Activated CD4-positive, CD25-positive, alpha-beta regulatory T cell (primary cell): ENCODE measurements around the gene CGB1.
"Not testable (repeated sequence)": the region's sequence is repeated elsewhere in the genome, so short reads cannot be mapped to it uniquely, and the experiment has no call there.

Experiments used
- DNase-seq, 4 experiments: peaks; one replicate each; lab custom pipeline; 2025; lab: John Stamatoyannopoulos, UW

CGB1 gene

DNA sequence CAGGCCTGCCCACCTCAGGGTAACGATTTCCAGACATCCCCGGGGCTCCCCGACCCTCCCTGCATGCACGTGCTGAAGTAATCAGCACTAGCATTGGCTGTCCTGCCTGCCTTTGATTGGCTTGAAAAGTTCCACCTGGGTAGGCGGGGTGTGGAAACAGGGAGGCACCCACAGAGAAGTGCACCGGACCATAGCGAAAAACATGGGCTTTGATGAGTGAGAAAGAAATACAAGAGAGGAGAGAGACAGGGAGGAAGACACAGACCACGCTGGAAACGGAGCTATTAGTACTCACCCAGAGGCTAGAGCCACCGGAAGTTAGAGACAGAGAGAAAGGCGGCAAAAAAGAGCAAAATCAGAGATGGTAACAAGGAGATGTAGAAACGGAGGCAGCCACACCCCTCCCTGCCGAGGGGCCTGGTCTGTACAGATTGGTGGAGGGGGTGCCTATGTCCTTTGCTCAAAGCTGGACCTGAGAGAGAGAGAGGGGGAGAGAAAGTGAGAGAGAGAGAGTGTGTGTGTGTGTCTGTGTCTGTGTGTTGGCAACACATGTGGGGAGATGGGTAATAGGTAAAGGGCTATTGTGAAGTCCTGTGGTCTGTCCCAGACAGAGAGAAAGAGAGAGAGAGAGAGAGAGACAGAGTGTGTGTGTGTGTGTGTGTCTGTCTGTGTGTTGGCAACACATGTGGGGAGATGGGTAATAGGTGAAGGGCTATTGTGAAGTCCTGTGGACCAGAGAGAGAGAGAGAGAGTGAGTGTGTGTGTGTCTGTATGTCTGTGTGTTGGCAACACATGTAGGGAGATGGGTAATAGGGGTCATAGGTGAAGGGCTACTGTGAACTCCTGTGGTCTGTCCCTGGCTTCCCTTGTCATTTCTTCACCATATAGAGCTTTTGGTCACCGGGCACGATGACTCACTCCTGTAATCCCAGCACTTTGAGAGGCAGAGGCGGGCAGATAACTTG, 15.5 kb downstream of the CGB1 start:
- DNase-seq = no peak

DNA sequence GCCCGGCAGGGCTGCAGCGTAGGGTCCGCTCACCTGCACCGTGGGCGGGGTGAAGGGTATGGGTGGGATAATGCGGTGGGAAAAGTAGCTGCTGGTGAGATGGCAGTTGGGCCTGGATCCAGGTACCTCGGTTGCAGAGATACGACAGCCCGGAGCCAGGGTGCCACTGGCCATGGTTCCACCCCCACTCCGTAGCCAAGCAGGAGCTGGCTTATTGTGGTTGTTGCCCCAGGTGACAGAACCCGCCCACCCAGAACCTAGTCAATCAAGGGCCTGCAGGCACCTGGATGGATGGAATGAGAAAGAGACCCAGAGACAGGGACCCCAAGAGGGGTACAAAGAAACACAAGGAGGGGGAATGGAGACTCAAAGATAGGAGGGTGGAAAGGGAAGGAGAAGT, 16.4 kb downstream of the CGB1 start:
- no peak for DNase-seq

GRCh38 chr19:49019242-49019932, 17.3 kb downstream of the CGB1 start:
- peak; percentile 22 to 48 (median 25) for DNase-seq

GRCh38 chr19:49018388-49019241, 18.1 kb downstream of the CGB1 start:
- DNase-seq = not testable (repeated sequence)

- DNase-seq = peak; percentile 40 to 56 (median 48)
Observed at GRCh38 chr19:49017666-49018351, 18.9 kb downstream of the CGB1 start.

DNA sequence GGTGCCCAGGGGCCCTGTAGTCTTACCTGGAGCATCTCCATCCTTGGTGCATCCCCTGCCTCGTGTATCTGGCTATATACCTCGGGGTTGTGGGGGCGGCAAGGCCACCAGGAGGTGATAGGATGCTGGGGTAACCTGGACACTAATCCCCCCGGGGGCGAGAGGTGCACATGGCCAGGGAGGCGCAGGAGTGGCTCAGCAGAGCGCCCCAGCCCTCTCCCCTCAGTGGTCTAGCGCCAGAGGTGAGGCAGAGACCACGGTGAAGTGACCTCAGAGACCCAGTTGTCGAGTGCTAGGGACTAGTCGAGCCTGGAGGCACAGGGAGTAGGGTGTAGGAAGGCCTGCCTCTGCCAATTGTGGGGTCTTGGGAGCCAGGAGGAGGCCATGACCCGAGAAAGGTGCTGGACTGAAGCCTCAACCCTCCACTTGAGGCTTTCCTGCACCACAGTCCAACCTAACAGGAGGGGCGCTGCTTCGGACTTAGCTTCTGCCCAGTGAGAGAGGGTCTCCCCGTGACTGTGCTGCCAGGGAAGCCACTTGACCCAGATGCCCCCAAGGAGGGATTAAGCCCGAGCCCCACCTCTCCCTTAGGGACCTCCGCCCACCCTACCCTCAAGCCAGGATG, 19.5 kb downstream of the CGB1 start, which contains the start of gene LHB:
Gene LHB, minus strand, starts transcription at position 51 of the 625 bp plus-strand sequence. Its CDS starts 10 bp downstream, at position 41.
- DNase-seq = no peak

- no peak for DNase-seq
Observed at GRCh38 chr19:49016067-49016839, 20.4 kb downstream of the CGB1 start.

GRCh38 chr19:49014870-49015255, 21.8 kb downstream of the CGB1 start:
- DNase-seq = no peak

DNA sequence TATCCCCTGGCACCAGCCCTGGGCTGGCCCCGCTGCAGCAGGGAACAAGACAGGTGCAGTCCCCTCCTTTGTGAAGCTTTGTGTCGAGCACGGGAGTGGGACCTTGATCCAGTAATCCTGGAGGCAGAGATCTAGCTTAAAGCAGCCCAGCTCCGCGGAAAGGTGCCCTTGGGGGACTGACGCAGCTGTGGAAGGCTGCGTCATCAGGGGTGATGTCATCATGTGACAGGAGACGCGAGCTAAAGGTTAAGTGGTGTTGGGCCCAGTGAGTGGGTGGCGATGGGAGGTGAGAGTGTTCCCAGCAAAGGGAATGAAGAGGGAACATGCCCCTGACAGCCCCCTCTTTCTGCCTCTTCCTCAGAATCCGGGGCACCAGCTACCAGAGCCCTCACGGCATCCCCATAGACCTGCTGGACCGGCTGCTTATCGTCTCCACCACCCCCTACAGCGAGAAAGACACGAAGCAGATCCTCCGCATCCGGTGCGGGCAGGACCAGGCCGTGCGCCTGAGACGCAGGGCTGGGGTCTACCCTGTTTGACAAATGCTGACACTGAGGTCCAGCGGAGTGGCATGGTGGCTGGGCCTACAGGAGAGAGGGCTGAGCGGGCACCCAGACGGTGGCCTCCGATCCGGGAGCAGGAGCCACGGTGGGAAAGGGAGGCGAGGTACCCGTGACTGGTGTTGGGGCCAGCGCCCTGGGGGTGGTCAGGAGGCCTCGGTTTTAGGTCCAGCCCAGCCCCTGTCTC, 22.4 kb downstream of the CGB1 start:
- DNase-seq = no peak

DNA sequence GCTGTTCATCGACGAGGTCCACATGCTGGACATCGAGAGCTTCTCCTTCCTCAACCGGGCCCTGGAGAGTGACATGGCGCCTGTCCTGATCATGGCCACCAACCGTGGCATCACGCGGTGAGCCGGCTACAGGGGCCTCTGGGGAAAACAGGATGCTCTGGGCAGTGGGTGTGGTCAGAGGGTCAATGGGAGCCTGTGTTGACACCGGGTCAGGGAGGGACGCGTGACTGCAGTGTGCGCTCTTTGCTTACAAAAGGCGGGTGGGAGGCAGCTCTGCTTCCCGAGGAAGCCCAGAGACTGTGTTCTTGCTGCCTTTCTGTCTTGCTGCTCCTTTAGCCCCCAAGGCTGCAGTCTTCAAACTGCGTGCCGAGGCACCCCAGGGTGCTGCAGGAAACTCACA, 25.5 kb downstream of the CGB1 start:
- DNase-seq = no peak

GRCh38 chr19:49010453-49010852, 26.2 kb downstream of the CGB1 start:
- no peak for DNase-seq

- no peak for DNase-seq
Observed at GRCh38 chr19:49009828-49010227, 26.9 kb downstream of the CGB1 start.

DNA sequence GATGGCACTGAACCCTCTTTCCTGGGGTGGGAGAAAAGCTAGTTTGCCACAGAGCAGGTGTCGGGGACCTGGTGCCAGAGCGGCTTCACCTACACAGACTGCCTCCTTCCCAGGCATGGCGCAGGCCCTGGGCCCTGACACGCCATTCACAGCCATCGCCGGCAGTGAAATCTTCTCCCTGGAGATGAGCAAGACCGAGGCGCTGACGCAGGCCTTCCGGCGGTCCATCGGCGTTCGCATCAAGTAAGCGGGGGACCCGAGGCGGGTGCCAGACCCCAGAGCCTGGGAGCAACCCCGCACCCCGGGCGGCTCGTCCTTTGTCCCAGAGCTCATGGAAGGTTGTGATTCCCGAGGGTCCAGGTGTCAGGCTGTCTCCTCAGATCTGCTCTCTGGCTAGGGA, 29.8 kb downstream of the CGB1 start:
- DNase-seq = no peak

GRCh38 chr19:49004964-49005614, 31.6 kb downstream of the CGB1 start:
- DNase-seq = no peak

GRCh38 chr19:49004133-49004532, 32.6 kb downstream of the CGB1 start:
- no peak for DNase-seq

- DNase-seq = peak; percentile 28 to 41 (median 40)
Observed at GRCh38 chr19:48999481-49000325, 37.0 kb downstream of the CGB1 start.

DNA sequence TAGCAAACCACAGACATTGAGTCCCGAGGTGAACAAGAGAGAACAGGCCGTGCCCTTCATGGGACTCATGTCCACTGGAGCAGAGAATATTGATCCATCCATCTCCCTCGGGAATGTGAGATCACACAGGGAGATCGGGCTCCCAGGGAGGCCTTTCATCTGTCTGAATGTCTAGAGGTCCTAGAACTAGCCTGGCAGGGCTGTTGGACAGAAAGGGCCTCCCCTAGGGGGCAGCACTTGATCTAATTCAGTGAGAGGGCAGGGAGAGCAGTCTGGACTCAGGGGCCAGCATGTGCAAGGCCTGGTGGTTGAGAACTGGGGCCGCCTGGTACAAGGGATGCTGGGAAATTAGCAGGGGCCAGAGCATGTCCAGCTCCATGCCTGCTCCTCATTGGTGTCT, 38.7 kb downstream of the CGB1 start:
- peak in 2 of 4 experiments; percentile 13 to 33 for DNase-seq

DNA sequence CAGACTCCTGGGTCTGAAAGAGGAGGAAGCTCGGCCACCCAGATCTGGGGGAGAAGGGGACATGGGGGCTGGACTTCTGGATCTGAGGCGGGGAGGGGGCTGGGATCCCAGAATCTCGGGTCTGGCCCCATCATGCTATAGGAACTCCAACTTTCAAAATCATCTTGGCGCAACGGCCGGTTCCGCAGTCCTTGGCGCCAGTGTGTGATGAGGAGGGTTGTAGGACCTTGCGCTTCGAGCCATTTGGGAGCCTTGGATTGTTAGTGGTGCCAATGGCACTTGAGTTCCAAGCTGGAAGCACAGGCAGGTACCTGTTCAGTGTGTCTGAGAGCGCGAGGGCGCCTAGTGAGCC, 42.7 kb downstream of the CGB1 start:
- no peak for DNase-seq
